ENCODE data around the gene PTS. TPM values are rescaled to one million over a fixed set of nuclear protein-coding genes. Genes with fewer than 3 reads are reported as not detected.
A peak's percentile ranks its signal among the peaks of the same experiment; 100 is the strongest.

Gene PTS
- total RNA-seq, 1 donor from 2014 or later = 53.6 TPM

- no peak for DNase-seq (ENCODE audit: low read depth)
- no peak for TF ChIP-seq CTCF (conservative IDR thresholded peaks at IDR 0.05; ENCODE audit: low read depth, low read length)
- no peak overlapping the region for H3K4me3 ChIP-seq (ENCODE audit: low read depth, low read length)
Observed at GRCh38 chr11:112269139-112269538, 42.9 kb downstream of the PTS start.

GRCh38 chr11:112270551-112271180, 44.4 kb downstream of the PTS start:
- no peak for TF ChIP-seq CTCF (conservative IDR thresholded peaks at IDR 0.05; ENCODE audit: low read depth, low read length)
- DNase-seq (ENCODE audit: low read depth) = no peak
- H3K4me3 ChIP-seq (ENCODE audit: low read depth, low read length) = peak overlapping the region; percentile 3

GRCh38 chr11:112271242-112271641, 45.0 kb downstream of the PTS start:
- no peak for DNase-seq (ENCODE audit: low read depth)
- no peak overlapping the region for H3K4me3 ChIP-seq (ENCODE audit: low read depth, low read length)
- TF ChIP-seq CTCF (conservative IDR thresholded peaks at IDR 0.05; ENCODE audit: low read depth, low read length) = no peak

GRCh38 chr11:112273066-112273465, 46.8 kb downstream of the PTS start:
- H3K4me3 ChIP-seq (ENCODE audit: low read depth, low read length) = no peak overlapping the region
- TF ChIP-seq CTCF (conservative IDR thresholded peaks at IDR 0.05; ENCODE audit: low read depth, low read length) = no peak
- DNase-seq (ENCODE audit: low read depth) = no peak

- no peak overlapping the region for H3K4me3 ChIP-seq (ENCODE audit: low read depth, low read length)
- TF ChIP-seq CTCF (conservative IDR thresholded peaks at IDR 0.05; ENCODE audit: low read depth, low read length) = no peak
- no peak for DNase-seq (ENCODE audit: low read depth)
Observed at GRCh38 chr11:112274007-112274783, 48.0 kb downstream of the PTS start.

- TF ChIP-seq CTCF (conservative IDR thresholded peaks at IDR 0.05; ENCODE audit: low read depth, low read length) = no peak
- no peak overlapping the region for H3K4me3 ChIP-seq (ENCODE audit: low read depth, low read length)
- no peak for DNase-seq (ENCODE audit: low read depth)
Observed at GRCh38 chr11:112277029-112277428, 50.8 kb downstream of the PTS start.
